ENCODE measurements around the gene SAMM50.

DNA sequence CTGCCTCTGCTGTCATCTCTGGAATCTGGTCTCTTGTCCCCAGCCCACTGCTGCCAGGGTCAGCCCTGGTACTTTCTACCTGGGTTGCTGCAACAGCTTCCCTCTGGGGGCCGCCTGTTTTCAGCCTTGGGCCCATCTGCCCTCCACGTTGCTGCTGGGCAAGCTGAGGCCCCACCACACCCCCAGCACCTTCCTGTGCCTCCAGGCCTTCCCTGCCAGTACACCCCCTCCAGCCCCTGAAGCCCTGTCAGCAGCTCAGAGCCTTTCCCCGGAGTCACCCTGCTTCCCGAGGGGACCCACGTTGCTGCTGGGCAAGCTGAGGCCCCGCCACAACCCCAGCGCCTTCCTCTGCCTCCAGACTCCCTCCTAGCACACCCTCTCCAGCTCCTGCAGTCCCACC, 3.3 kb upstream of the SAMM50 start:
- TF ChIP-seq EZH2 (IDR thresholded peaks at IDR 0.05; ENCODE audit: insufficient read depth, poor library complexity, severe bottlenecking): no peak
- TF ChIP-seq EZH2phosphoT487 (IDR thresholded peaks at IDR 0.05; ENCODE audit: insufficient read depth, low read depth): no peak

Measured in GM23248 (cell line).